H9 (cell line): ENCODE measurements around the gene ANAPC16. TPM values are rescaled to one million over a fixed set of nuclear protein-coding genes. Genes with fewer than 3 reads are reported as not detected.

Experiments
- DNase-seq: peaks from one replicate; pipeline ENCODE4 v3.0.0-alpha.2; 2017
- H2AFZ ChIP-seq: one replicate; pipeline ENCODE4 v1.6.1; 2013; ENCODE audit warnings: mild to moderate bottlenecking, low read length, control low read depth, moderate library complexity
- H2AK5ac ChIP-seq: 2 replicates; pipeline ENCODE4 v1.6.1; 2013; ENCODE audit warnings: low read length, control low read depth, mixed read lengths; ENCODE audit not compliant: insufficient read length
- H2BK120ac ChIP-seq: one replicate; pipeline ENCODE4 v1.6.1; 2013; ENCODE audit warnings: low read depth, mild to moderate bottlenecking, low read length, control low read depth, inconsistent platforms; ENCODE audit not compliant: poor library complexity, severe bottlenecking
- H2BK12ac ChIP-seq: 2 replicates; pipeline ENCODE4 v1.6.1; 2013; ENCODE audit warnings: low read length, control low read depth, mixed read lengths, low read depth; ENCODE audit not compliant: insufficient read length
- H2BK15ac ChIP-seq: 2 replicates; pipeline ENCODE4 v1.6.1; 2013; ENCODE audit warnings: low read depth, low read length, control low read depth
- H2BK20ac ChIP-seq: one replicate; pipeline ENCODE4 v1.6.1; 2013; ENCODE audit warnings: low read depth, mild to moderate bottlenecking, low read length, control low read depth, inconsistent platforms; ENCODE audit not compliant: poor library complexity, severe bottlenecking
- H2BK5ac ChIP-seq: 2 replicates; pipeline ENCODE4 v1.6.1; 2013; ENCODE audit warnings: low read length, control low read depth, mixed read lengths; ENCODE audit not compliant: insufficient read length
- H3K14ac ChIP-seq: 2 replicates; pipeline ENCODE4 v1.6.1; 2013; ENCODE audit warnings: low read length, control low read depth; ENCODE audit not compliant: insufficient read depth
- H3K18ac ChIP-seq: 2 replicates; pipeline ENCODE4 v1.6.1; 2013; ENCODE audit warnings: low read depth, mild to moderate bottlenecking, mixed read lengths, low read length, control low read depth; ENCODE audit not compliant: insufficient read length
- H3K23ac ChIP-seq: 2 replicates; pipeline ENCODE4 v1.6.1; 2013; ENCODE audit warnings: low read length, control low read depth, mixed read lengths, low read depth; ENCODE audit not compliant: insufficient read length
- H3K23me2 ChIP-seq: 2 replicates; pipeline ENCODE4 v1.6.1; 2013; ENCODE audit warnings: low read depth, mild to moderate bottlenecking, mixed read lengths, low read length, control low read depth; ENCODE audit not compliant: insufficient read length, poor library complexity, severe bottlenecking
- H3K27ac ChIP-seq: 2 replicates; pipeline ENCODE4 v1.5.1; 2013; ENCODE audit warnings: low read length, control low read depth, mixed read lengths, low read depth; ENCODE audit not compliant: insufficient read length
- H3K27me3 ChIP-seq: 2 replicates; pipeline ENCODE4 v1.6.1; 2013; ENCODE audit warnings: low read length, control low read depth, inconsistent platforms; ENCODE audit not compliant: insufficient read depth
- H3K4ac ChIP-seq: 2 replicates; pipeline ENCODE4 v1.6.1; 2013; ENCODE audit warnings: low read depth, mild to moderate bottlenecking, control low read depth, inconsistent platforms, low read length, moderate library complexity
- H3K4me1 ChIP-seq: 2 replicates; pipeline ENCODE4 v1.6.1; 2013; ENCODE audit warnings: low read length, control low read depth, inconsistent platforms; ENCODE audit not compliant: insufficient read depth
- H3K4me2 ChIP-seq: 2 replicates; pipeline ENCODE4 v1.6.1; 2013; ENCODE audit warnings: low read length, control low read depth, mixed read lengths; ENCODE audit not compliant: insufficient read length, insufficient read depth
- H3K56ac ChIP-seq: 2 replicates; pipeline ENCODE4 v1.6.1; 2013; ENCODE audit warnings: low read depth, mild to moderate bottlenecking, mixed read lengths, low read length, control low read depth; ENCODE audit not compliant: insufficient read length
- H3K79me1 ChIP-seq: 2 replicates; pipeline ENCODE4 v1.6.1; 2013; ENCODE audit warnings: low read depth, mild to moderate bottlenecking, moderate library complexity, low read length, control low read depth, inconsistent platforms; ENCODE audit not compliant: insufficient read depth, poor library complexity, severe bottlenecking
- H3K79me2 ChIP-seq: 2 replicates; pipeline ENCODE4 v1.6.1; 2013; ENCODE audit warnings: low read length, control low read depth, inconsistent platforms; ENCODE audit not compliant: insufficient read depth
- H3K9ac ChIP-seq: 2 replicates; pipeline ENCODE4 v1.6.1; 2013; ENCODE audit warnings: low read length, control low read depth, mixed read lengths; ENCODE audit not compliant: insufficient read length; ENCODE audit errors: extremely low read depth
- H3K9me3 ChIP-seq: one replicate; pipeline ENCODE4 v1.6.1; 2013; ENCODE audit warnings: low read depth, low read length, inconsistent platforms; ENCODE audit not compliant: control insufficient read depth
- H3T11ph ChIP-seq: one replicate; pipeline ENCODE4 v1.6.1; 2013; ENCODE audit warnings: mild to moderate bottlenecking, low read length, control low read depth, inconsistent platforms
- H4K20me1 ChIP-seq: one replicate; pipeline ENCODE4 v1.6.1; 2013; ENCODE audit not compliant: control insufficient read depth, insufficient read length, insufficient read depth
- H4K5ac ChIP-seq: 2 replicates; pipeline ENCODE4 v1.6.1; 2013; ENCODE audit warnings: low read depth, mild to moderate bottlenecking, mixed read lengths, low read length, control low read depth; ENCODE audit not compliant: insufficient read length
- H4K8ac ChIP-seq: replicated peaks from 2 replicates; pipeline ENCODE4 v1.6.1; 2013; ENCODE audit warnings: low read length, control low read depth, mixed read lengths, low read depth; ENCODE audit not compliant: insufficient read length
- H4K91ac ChIP-seq: 2 replicates; pipeline ENCODE4 v1.6.1; 2013; ENCODE audit warnings: low read depth, mild to moderate bottlenecking, moderate library complexity, mixed read lengths, low read length, control low read depth; ENCODE audit not compliant: insufficient read length
- H3K27ac Mint-ChIP-seq, 3 experiments: 2 replicates in 2 of 3; 3 replicates in 1 of 3; pipeline ENCODE4 v1.8.0; 2020 to 2021; ENCODE audit warnings: mixed read lengths in 3 of 3, mild to moderate bottlenecking in 1 of 3, moderate library complexity in 1 of 3
- H3K27me3 Mint-ChIP-seq: 2 replicates; pipeline ENCODE4 v1.8.0; 2021; ENCODE audit warnings: low read depth, mild to moderate bottlenecking, moderate library complexity, mixed read lengths
- H3K36me3 Mint-ChIP-seq, 3 experiments: 2 replicates in 2 of 3; 3 replicates in 1 of 3; pipeline ENCODE4 v1.8.0; 2020 to 2021; ENCODE audit warnings: low read depth in 3 of 3, mixed read lengths in 3 of 3; ENCODE audit not compliant: insufficient read depth in 1 of 3
- H3K4me1 Mint-ChIP-seq, 2 experiments: 2 replicates each; pipeline ENCODE4 v1.8.0; 2020; ENCODE audit warnings: mixed read lengths in 2 of 2
- H3K4me3 Mint-ChIP-seq, 2 experiments: 2 replicates in 1 of 2; 3 replicates in 1 of 2; pipeline ENCODE4 v1.8.0; 2020 to 2021; ENCODE audit warnings: mild to moderate bottlenecking in 2 of 2, mixed read lengths in 2 of 2, moderate library complexity in 1 of 2
- H3K9me3 Mint-ChIP-seq, 2 experiments: 2 replicates in 1 of 2; 3 replicates in 1 of 2; pipeline ENCODE4 v1.8.0; 2020; ENCODE audit warnings: mild to moderate bottlenecking in 2 of 2, mixed read lengths in 2 of 2, moderate library complexity in 1 of 2
- WGBS: extraction: QIAGEN DNeasy Blood & Tissue Kit; methylation state at CpG from one replicate; pipeline ENCODE4 v1.1.7; 2013; ENCODE audit warnings: missing lambda C conversion rate, low lambda C conversion rate, mixed read lengths; ENCODE audit not compliant: insufficient read length; ENCODE audit errors: extremely low coverage; 5-methylcytosine and 5-hydroxymethylcytosine counted together
- total RNA-seq: library from RNA; stranded (reverse); gene quantifications from 2 replicates; pipeline ENCODE4 v1.2.1, GENCODE V29; 2021
- TF ChIP-seq, protein P1 (sequence below): fragments of 200-600 bp; sonication (generic); conservative IDR thresholded peaks from 3 replicates; pipeline ENCODE4 v1.8.0; 2021; ENCODE audit warnings: antibody characterized with exemption, mild to moderate bottlenecking

Gene ANAPC16
- total RNA-seq, 1 experiment from 2014 or later = 66.6 TPM

GRCh38 chr10:72234560-72235095 lies 18.8 kb downstream of the ANAPC16 start:
- H2AK5ac ChIP-seq = no peak overlapping the region
- no peak overlapping the region for H3K56ac ChIP-seq
- no peak overlapping the region for H3K23ac ChIP-seq
- H3K14ac ChIP-seq = no peak overlapping the region
- no peak overlapping the region for H3K27ac ChIP-seq
- no peak overlapping the region for H4K5ac ChIP-seq
- H4K20me1 ChIP-seq = no peaks in the 10 kb centered on the region
- H3T11ph ChIP-seq = no peak overlapping the region
- H3K18ac ChIP-seq = no peak overlapping the region
- no peak overlapping the region for H2AFZ ChIP-seq
- H3K23me2 ChIP-seq = no peaks in the 10 kb centered on the region
- no CpG with 5 or more reads among the region's 6 CpGs for WGBS
- H3K27me3 ChIP-seq = no peaks in the 10 kb centered on the region
- H3K79me2 ChIP-seq = no peaks in the 10 kb centered on the region
- no peak overlapping the region for H2BK5ac ChIP-seq
- TF ChIP-seq, protein P1, sequence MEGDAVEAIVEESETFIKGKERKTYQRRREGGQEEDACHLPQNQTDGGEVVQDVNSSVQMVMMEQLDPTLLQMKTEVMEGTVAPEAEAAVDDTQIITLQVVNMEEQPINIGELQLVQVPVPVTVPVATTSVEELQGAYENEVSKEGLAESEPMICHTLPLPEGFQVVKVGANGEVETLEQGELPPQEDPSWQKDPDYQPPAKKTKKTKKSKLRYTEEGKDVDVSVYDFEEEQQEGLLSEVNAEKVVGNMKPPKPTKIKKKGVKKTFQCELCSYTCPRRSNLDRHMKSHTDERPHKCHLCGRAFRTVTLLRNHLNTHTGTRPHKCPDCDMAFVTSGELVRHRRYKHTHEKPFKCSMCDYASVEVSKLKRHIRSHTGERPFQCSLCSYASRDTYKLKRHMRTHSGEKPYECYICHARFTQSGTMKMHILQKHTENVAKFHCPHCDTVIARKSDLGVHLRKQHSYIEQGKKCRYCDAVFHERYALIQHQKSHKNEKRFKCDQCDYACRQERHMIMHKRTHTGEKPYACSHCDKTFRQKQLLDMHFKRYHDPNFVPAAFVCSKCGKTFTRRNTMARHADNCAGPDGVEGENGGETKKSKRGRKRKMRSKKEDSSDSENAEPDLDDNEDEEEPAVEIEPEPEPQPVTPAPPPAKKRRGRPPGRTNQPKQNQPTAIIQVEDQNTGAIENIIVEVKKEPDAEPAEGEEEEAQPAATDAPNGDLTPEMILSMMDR = no peak
- H3K4me2 ChIP-seq = no peak overlapping the region
- no peak overlapping the region for H3K9ac ChIP-seq
- Mint-ChIP-seq H3K9me3 (no peaks in the 10 kb centered on the region; a peak in 1 of 5 replicates), H3K27ac (no peak overlapping the region), H3K27me3 (no peaks in the 10 kb centered on the region), H3K36me3 (peaks cover 19 to 44% (median 41%) of the 10 kb centered on the region in 3 experiments), H3K4me1 (peaks cover 2% of the 10 kb centered on the region in 2 experiments; a peak in 3 of 4 replicates), H3K4me3 (no peak overlapping the region)
- no peak overlapping the region for H2BK12ac ChIP-seq
- H3K9me3 ChIP-seq = no peaks in the 10 kb centered on the region
- no peaks in the 10 kb centered on the region for H3K4me1 ChIP-seq
- DNase-seq = no peak
- no peak overlapping the region for H2BK15ac ChIP-seq
- no peak overlapping the region for H2BK120ac ChIP-seq
- H3K4ac ChIP-seq = no peak overlapping the region
- H4K91ac ChIP-seq = no peak overlapping the region
- H4K8ac ChIP-seq = no peak overlapping the region
- no peaks in the 10 kb centered on the region for H3K79me1 ChIP-seq
- H2BK20ac ChIP-seq = no peak overlapping the region
